Ascending aorta (tissue), 2 donors: Measurements from ENCODE around the gene MTCL1. TPM values are rescaled to one million over a fixed set of nuclear protein-coding genes. Genes with fewer than 3 reads are reported as not detected.

Experiments used
- DNase-seq, 2 donors: peaks; one replicate each; pipeline ENCODE4 v3.0.0-alpha.2; 2019; ENCODE audit warnings: low spot score in 2 of 2
- H3K27ac ChIP-seq, 2 donors: fragments of 200-600 bp; sonication (generic); one replicate each; pipeline ENCODE4 v1.5.1; 2016 to 2017; ENCODE audit warnings: mild to moderate bottlenecking in 1 of 2
- H3K27me3 ChIP-seq: fragments of 200-600 bp; sonication (generic); one replicate; pipeline ENCODE4 v1.5.1; 2017
- H3K36me3 ChIP-seq, 2 donors: fragments of 200-600 bp; sonication (generic); one replicate each; pipeline ENCODE4 v1.5.1; 2016
- H3K4me1 ChIP-seq, 2 donors: fragments of 200-600 bp; sonication (generic); one replicate each; pipeline ENCODE4 v1.5.1; 2016 to 2017; ENCODE audit warnings: mild to moderate bottlenecking in 1 of 2
- H3K4me3 ChIP-seq, 2 donors: fragments of 200-600 bp; sonication (generic); one replicate each; pipeline ENCODE4 v1.5.1; 2016 to 2017; ENCODE audit warnings: mild to moderate bottlenecking in 1 of 2
- H3K9me3 ChIP-seq, 2 donors: fragments of 200-600 bp; sonication (generic); one replicate each; pipeline ENCODE4 v1.5.1; 2016
- intact Hi-C: fragments of 100-400 bp; cut with DNase I; formaldehyde crosslinking; loops from one replicate; pipeline ENCODE4 v1.15.1; 2023
- total RNA-seq: library from RNA; depleted of rRNA; stranded (reverse); fragments of >200 nt; gene quantifications from one replicate; pipeline ENCODE4 v1.1.0, GENCODE V29; 2016
- TF ChIP-seq, protein P1 (sequence below), 3 experiments: fragments of 200-600 bp in 2 of 3; fragments of 450-650 bp in 1 of 3; sonication (generic) in 2 of 3; IDR thresholded peaks; one replicate each; pipeline ENCODE4 v1.5.1; 2016 to 2019; ENCODE audit warnings: antibody characterized with exemption in 3 of 3, mild to moderate bottlenecking in 1 of 3, moderate library complexity in 1 of 3

Gene MTCL1
- total RNA-seq, 1 donor from 2014 or later, result 105 TPM

DNA sequence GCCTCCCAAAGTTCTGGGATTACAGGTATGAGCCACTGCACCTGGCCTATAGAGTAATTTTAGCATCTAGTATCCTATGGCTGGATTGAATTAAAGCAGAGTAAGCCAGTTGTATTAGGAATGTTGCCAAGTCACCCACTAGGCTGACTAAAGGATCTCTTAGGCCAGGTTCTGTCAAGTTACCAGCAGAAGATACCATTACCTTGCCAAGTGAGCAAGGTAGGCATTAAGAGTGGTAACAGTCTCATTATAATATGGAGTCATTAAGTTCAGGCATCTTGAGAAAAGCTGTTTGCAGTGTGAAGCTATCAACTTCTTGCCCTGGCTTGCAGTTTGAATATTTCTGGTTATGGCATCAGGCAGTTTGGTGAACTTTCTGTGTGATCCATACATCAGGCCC, 37.0 kb upstream of the MTCL1 start:
- no peak for DNase-seq
- TF ChIP-seq, protein P1, sequence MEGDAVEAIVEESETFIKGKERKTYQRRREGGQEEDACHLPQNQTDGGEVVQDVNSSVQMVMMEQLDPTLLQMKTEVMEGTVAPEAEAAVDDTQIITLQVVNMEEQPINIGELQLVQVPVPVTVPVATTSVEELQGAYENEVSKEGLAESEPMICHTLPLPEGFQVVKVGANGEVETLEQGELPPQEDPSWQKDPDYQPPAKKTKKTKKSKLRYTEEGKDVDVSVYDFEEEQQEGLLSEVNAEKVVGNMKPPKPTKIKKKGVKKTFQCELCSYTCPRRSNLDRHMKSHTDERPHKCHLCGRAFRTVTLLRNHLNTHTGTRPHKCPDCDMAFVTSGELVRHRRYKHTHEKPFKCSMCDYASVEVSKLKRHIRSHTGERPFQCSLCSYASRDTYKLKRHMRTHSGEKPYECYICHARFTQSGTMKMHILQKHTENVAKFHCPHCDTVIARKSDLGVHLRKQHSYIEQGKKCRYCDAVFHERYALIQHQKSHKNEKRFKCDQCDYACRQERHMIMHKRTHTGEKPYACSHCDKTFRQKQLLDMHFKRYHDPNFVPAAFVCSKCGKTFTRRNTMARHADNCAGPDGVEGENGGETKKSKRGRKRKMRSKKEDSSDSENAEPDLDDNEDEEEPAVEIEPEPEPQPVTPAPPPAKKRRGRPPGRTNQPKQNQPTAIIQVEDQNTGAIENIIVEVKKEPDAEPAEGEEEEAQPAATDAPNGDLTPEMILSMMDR (IDR thresholded peaks at IDR 0.05), result no peak
- no peaks in the 10 kb centered on the region for H3K27me3 ChIP-seq
- intact Hi-C loops, result no loop called here
- no peak overlapping the region for H3K27ac ChIP-seq
- no peaks in the 10 kb centered on the region for H3K9me3 ChIP-seq
- H3K4me3 ChIP-seq, result no peak overlapping the region
- H3K36me3 ChIP-seq, result no peaks in the 10 kb centered on the region
- no peaks in the 10 kb centered on the region for H3K4me1 ChIP-seq

- TF ChIP-seq, protein P1 (IDR thresholded peaks at IDR 0.05), result no peak
- no peaks in the 10 kb centered on the region for H3K4me1 ChIP-seq
- H3K9me3 ChIP-seq, result no peaks in the 10 kb centered on the region
- H3K36me3 ChIP-seq, result no peaks in the 10 kb centered on the region
- no peak for DNase-seq
- H3K27ac ChIP-seq, result no peak overlapping the region
- intact Hi-C loops, result no loop called here
- no peak overlapping the region for H3K4me3 ChIP-seq
- no peaks in the 10 kb centered on the region for H3K27me3 ChIP-seq
Measured at GRCh38 chr18:8669571-8669970, 35.8 kb upstream of the MTCL1 start.

DNA sequence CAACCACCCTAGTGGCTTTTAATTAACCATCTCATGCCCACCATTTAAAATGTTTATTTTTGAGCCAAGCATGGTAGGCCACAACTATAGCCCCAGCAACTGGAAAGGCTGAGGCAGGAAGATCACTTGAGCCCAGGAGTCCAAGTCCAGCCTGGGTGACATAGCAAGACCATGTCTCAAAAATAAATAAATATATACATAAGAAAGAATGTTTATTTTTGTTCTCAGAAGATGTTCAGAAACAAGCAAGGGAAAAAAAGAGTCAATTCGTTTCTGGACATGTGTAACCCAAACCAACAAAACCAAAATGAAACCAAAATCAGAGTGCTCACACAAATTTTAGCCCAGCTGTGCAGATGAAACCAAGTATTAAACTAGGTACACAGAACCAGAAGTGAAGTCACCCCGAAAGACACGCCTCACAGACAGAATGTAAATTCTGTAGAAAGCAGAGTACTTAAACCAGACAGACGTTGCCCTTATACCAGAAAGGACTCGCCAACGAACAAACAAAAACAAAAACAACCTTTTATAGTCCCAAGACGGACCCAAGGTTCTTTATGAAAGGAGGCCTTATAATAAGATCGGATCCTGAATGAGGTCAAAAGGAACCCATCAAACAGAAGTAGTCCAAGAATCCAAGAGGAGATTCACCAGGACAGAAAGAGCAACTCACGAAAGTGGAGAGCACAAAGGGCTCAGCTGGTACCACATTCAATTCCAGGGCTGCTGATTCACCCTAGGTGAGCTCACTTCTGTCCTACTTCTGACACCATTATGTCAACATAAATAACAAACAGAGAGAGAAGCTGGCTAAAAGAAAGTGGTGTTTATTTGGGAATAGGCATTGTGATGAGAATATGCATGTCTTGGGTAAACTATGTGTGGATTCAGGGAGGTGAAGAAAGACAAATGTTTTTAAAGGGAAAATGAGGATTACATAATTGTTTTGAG, 31.8 kb upstream of the MTCL1 start:
- TF ChIP-seq, protein P1 (IDR thresholded peaks at IDR 0.05), result no peak
- Histone ChIP-seq H3K9me3 (no peaks in the 10 kb centered on the region), H3K4me1 (no peaks in the 10 kb centered on the region), H3K4me3 (no peak overlapping the region), H3K36me3 (no peaks in the 10 kb centered on the region), H3K27me3 (no peaks in the 10 kb centered on the region), H3K27ac (no peak overlapping the region)
- DNase-seq, result no peak
- intact Hi-C loops, result no loop called here

GRCh38 chr18:8675057-8675456, 30.3 kb upstream of the MTCL1 start:
- Histone ChIP-seq H3K27me3 (no peaks in the 10 kb centered on the region), H3K9me3 (no peaks in the 10 kb centered on the region), H3K4me3 (no peak overlapping the region), H3K4me1 (no peaks in the 10 kb centered on the region), H3K27ac (no peak overlapping the region), H3K36me3 (no peaks in the 10 kb centered on the region)
- TF ChIP-seq, protein P1 (IDR thresholded peaks at IDR 0.05), result no peak
- intact Hi-C loops, result no loop called here
- DNase-seq, result no peak

DNA sequence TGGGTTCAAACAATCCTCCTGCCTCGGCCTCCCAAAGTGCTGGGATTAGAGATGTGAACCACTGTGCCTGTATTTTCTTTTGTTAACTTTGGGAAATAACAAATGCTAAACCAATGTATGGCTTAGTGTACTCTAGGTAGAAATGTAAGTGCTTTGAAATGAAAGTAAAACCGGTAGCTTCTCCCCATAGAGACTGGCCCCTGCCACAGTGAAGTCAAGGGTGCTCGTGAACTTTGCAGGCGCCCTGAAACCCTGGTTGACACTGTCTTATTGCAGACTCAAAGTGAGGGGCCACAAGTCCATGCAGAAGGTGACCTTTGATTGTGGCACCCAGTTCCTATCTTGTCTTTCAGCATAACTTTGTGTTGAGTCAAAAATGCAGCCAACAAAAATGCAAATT, 24.2 kb upstream of the MTCL1 start:
- no peak for DNase-seq
- intact Hi-C loops, result no loop called here
- H3K36me3 ChIP-seq, result no peaks in the 10 kb centered on the region
- TF ChIP-seq, protein P1 (IDR thresholded peaks at IDR 0.05), result no peak
- H3K4me3 ChIP-seq, result no peak overlapping the region
- no peaks in the 10 kb centered on the region for H3K9me3 ChIP-seq
- no peak overlapping the region for H3K27ac ChIP-seq
- no peaks in the 10 kb centered on the region for H3K4me1 ChIP-seq
- H3K27me3 ChIP-seq, result no peaks in the 10 kb centered on the region
